MM.1S (cell line): ENCODE results near the gene CCR1.

Experiments
- EZH2 ChIP-seq: fragments of 300-600 bp; sonication (generic); optimal IDR thresholded peaks from 2 replicates; pipeline ENCODE3; 2017; ENCODE audit warnings: low read depth, mild to moderate bottlenecking, antibody characterized with exemption, low read length, mixed read lengths
- EZH2phosphoT487 ChIP-seq: fragments of 300-600 bp; sonication (generic); IDR thresholded peaks from 2 replicates; pipeline ENCODE4 v1.6.1; 2018; ENCODE audit warnings: antibody characterized with exemption, low read length
- TF ChIP-seq, protein P1 (sequence below): fragments of 300-600 bp; sonication (generic); IDR thresholded peaks from 2 replicates; pipeline ENCODE4 v1.5.1; 2016; ENCODE audit warnings: antibody characterized with exemption, low read length, mixed read lengths

DNA sequence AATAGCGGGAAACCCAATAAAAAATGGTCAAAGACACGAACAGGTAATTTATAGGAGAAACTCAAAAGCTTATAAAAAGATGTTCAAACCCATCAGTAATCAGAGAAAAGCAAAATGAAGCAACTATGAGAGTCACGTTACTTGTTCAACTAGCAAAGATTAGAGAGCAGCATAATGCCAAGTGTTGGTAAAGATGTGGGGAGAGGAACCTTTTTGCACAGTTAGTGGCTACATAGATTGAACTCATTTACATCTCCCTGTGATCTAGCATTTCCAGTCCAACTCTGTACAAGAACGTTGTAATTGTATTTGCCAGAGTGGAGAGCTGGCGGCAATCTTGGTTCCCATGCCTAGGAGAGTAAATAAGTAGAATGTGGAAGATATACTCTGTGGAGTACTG is 15.2 kb downstream of the CCR1 start:
- TF ChIP-seq, protein P1, sequence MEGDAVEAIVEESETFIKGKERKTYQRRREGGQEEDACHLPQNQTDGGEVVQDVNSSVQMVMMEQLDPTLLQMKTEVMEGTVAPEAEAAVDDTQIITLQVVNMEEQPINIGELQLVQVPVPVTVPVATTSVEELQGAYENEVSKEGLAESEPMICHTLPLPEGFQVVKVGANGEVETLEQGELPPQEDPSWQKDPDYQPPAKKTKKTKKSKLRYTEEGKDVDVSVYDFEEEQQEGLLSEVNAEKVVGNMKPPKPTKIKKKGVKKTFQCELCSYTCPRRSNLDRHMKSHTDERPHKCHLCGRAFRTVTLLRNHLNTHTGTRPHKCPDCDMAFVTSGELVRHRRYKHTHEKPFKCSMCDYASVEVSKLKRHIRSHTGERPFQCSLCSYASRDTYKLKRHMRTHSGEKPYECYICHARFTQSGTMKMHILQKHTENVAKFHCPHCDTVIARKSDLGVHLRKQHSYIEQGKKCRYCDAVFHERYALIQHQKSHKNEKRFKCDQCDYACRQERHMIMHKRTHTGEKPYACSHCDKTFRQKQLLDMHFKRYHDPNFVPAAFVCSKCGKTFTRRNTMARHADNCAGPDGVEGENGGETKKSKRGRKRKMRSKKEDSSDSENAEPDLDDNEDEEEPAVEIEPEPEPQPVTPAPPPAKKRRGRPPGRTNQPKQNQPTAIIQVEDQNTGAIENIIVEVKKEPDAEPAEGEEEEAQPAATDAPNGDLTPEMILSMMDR: no peak
- TF ChIP-seq EZH2 (no peak), EZH2phosphoT487 (no peak)
